Mesendoderm (in vitro differentiated cells): Measurements from ENCODE around the gene ELP2.

Experiments
- DNase-seq: peaks from one replicate; pipeline ENCODE4 v3.0.0; 2013
- H2AK5ac ChIP-seq: 2 replicates; pipeline ENCODE4 v1.6.1; 2013; ENCODE audit warnings: low read length, inconsistent platforms
- H2BK120ac ChIP-seq: 2 replicates; pipeline ENCODE4 v1.6.1; 2013; ENCODE audit warnings: low read depth, mild to moderate bottlenecking, low read length, moderate library complexity, mixed read lengths
- H2BK15ac ChIP-seq: replicated peaks from 2 replicates; pipeline ENCODE4 v1.6.1; 2013; ENCODE audit warnings: low read depth, mild to moderate bottlenecking, moderate library complexity
- H2BK5ac ChIP-seq: 2 replicates; pipeline ENCODE4 v1.6.1; 2013; ENCODE audit warnings: low read length, inconsistent platforms
- H3K18ac ChIP-seq: 2 replicates; pipeline ENCODE4 v1.6.1; 2013; ENCODE audit warnings: mild to moderate bottlenecking, low read length, mixed read lengths
- H3K23ac ChIP-seq: one replicate; pipeline ENCODE4 v1.6.1; 2013; ENCODE audit warnings: low read length
- H3K27ac ChIP-seq: 2 replicates; pipeline ENCODE4 v1.5.1; 2013; ENCODE audit warnings: low read depth, mild to moderate bottlenecking, inconsistent platforms, low read length, moderate library complexity
- H3K27me3 ChIP-seq: 2 replicates; pipeline ENCODE4 v1.6.1; 2013; ENCODE audit warnings: low read length, control low read depth, mild to moderate bottlenecking, inconsistent platforms; ENCODE audit not compliant: insufficient read depth, poor library complexity
- H3K36me3 ChIP-seq: 2 replicates; pipeline ENCODE4 v1.6.1; 2013; ENCODE audit warnings: low read length, inconsistent platforms; ENCODE audit not compliant: control insufficient read depth, insufficient read depth
- H3K4ac ChIP-seq: one replicate; pipeline ENCODE4 v1.6.1; 2013; ENCODE audit warnings: low read depth, mild to moderate bottlenecking, low read length, moderate library complexity
- H3K4me1 ChIP-seq: 2 replicates; pipeline ENCODE4 v1.6.1; 2013; ENCODE audit warnings: low read depth, low read length, inconsistent platforms; ENCODE audit not compliant: control insufficient read depth
- H3K4me2 ChIP-seq: 2 replicates; pipeline ENCODE4 v1.6.1; 2013; ENCODE audit warnings: low read length
- H3K4me3 ChIP-seq: 2 replicates; pipeline ENCODE4 v1.5.1; 2013; ENCODE audit warnings: mild to moderate bottlenecking, low read length
- H3K56ac ChIP-seq: one replicate; pipeline ENCODE4 v1.6.1; 2013; ENCODE audit warnings: low read length
- H3K79me1 ChIP-seq: 2 replicates; pipeline ENCODE4 v1.6.1; 2013; ENCODE audit warnings: low read length, inconsistent platforms
- H3K79me2 ChIP-seq: 2 replicates; pipeline ENCODE4 v1.6.1; 2013; ENCODE audit warnings: mild to moderate bottlenecking, low read length; ENCODE audit not compliant: control insufficient read depth, insufficient read depth
- H3K9ac ChIP-seq: 2 replicates; pipeline ENCODE4 v1.6.1; 2013; ENCODE audit warnings: low read length, inconsistent platforms
- H4K5ac ChIP-seq: one replicate; pipeline ENCODE4 v1.6.1; 2013; ENCODE audit warnings: low read length
- H4K8ac ChIP-seq: one replicate; pipeline ENCODE4 v1.6.1; 2013; ENCODE audit warnings: low read depth, mild to moderate bottlenecking, control low read depth, low read length, moderate library complexity
- WGBS: extraction: QIAGEN DNeasy Blood & Tissue Kit; methylation state at CpG from one replicate; pipeline ENCODE4 v1.1.7; 2013; ENCODE audit warnings: low lambda C conversion rate, missing lambda C conversion rate; ENCODE audit not compliant: insufficient coverage; ENCODE audit errors: extremely low coverage; 5-methylcytosine and 5-hydroxymethylcytosine counted together

Gene ELP2

GRCh38 chr18:36215577-36215976 is 85.9 kb downstream of the ELP2 start:
- Histone ChIP-seq H3K9ac (no peak overlapping the region), H3K18ac (no peak overlapping the region)
- no CpG with 5 or more reads among the region's 9 CpGs for WGBS

GRCh38 chr18:36217348-36217747 is 87.6 kb downstream of the ELP2 start:
- DNase-seq = no peak
- H2AK5ac ChIP-seq = no peak overlapping the region

More at GRCh38 chr18:36215577-36215976, 85.9 kb downstream of the ELP2 start:
- Histone ChIP-seq H3K27me3 (no peaks in the 10 kb centered on the region), H4K8ac (no peak overlapping the region), H2BK5ac (no peak overlapping the region), H3K79me2 (no peaks in the 10 kb centered on the region), H3K79me1 (no peaks in the 10 kb centered on the region), H2AK5ac (no peak overlapping the region), H3K4me1 (no peaks in the 10 kb centered on the region), H3K4ac (no peak overlapping the region), H3K36me3 (no peaks in the 10 kb centered on the region), H2BK15ac (no peak overlapping the region), H2BK120ac (no peak overlapping the region), H3K56ac (no peak overlapping the region), H3K4me2 (no peak overlapping the region), H4K5ac (no peak overlapping the region), H3K27ac (no peak overlapping the region), H3K23ac (no peak overlapping the region), H3K4me3 (no peak overlapping the region)
- peak; percentile 37 for DNase-seq

DNA sequence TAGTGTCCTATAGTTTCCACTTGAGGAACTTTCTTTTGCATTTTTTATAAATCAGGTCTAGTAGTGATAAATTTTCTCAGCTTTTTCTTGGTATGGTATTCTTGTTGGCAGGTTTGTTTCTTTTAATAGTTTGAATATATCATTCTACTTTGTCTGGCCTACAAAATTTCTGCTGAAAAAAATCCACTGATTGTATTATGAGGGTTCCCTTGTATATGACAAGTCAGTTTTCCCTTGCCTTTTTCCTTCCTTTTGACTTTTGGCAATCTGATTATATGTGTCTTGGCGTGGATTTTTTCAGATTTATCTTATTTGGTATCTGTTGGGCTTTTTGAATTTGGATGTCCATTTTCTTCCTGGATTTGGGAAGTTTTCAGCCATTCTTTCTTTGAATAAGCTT is 99.5 kb downstream of the ELP2 start:
- Histone ChIP-seq H2BK15ac (no peak overlapping the region), H3K4me3 (no peak overlapping the region), H3K79me2 (no peaks in the 10 kb centered on the region), H3K79me1 (no peaks in the 10 kb centered on the region), H2BK120ac (no peak overlapping the region), H2BK5ac (no peak overlapping the region), H3K27me3 (no peaks in the 10 kb centered on the region), H3K36me3 (no peaks in the 10 kb centered on the region), H3K18ac (no peak overlapping the region), H3K23ac (no peak overlapping the region), H2AK5ac (no peak overlapping the region), H3K4ac (no peak overlapping the region), H3K4me1 (no peaks in the 10 kb centered on the region), H3K27ac (no peak overlapping the region), H4K8ac (no peak overlapping the region), H3K9ac (no peak overlapping the region), H3K56ac (no peak overlapping the region), H3K4me2 (no peak overlapping the region), H4K5ac (no peak overlapping the region)
- no CpG with 5 or more reads among the region's 1 CpG for WGBS
- DNase-seq = no peak

More at GRCh38 chr18:36217348-36217747, 87.6 kb downstream of the ELP2 start:
- Histone ChIP-seq H3K56ac (no peak overlapping the region), H2BK120ac (no peak overlapping the region), H3K4ac (no peak overlapping the region), H3K36me3 (no peaks in the 10 kb centered on the region), H3K18ac (no peak overlapping the region), H3K9ac (no peak overlapping the region), H3K79me1 (no peaks in the 10 kb centered on the region), H2BK15ac (no peak overlapping the region), H3K23ac (no peak overlapping the region), H3K27me3 (no peaks in the 10 kb centered on the region), H3K4me2 (no peak overlapping the region), H2BK5ac (no peak overlapping the region), H3K4me1 (no peaks in the 10 kb centered on the region), H4K5ac (no peak overlapping the region), H3K27ac (no peak overlapping the region), H3K4me3 (no peak overlapping the region), H3K79me2 (no peaks in the 10 kb centered on the region), H4K8ac (no peak overlapping the region)
- no CpG with 5 or more reads among the region's 3 CpGs for WGBS
